Middle frontal gyrus (tissue), 1 donor: ENCODE measurements around the gene RABGAP1L.

Experiments
- DNase-seq: peaks from one replicate; pipeline ENCODE4 v3.0.0-alpha.2; 2015; ENCODE audit warnings: low spot score; ENCODE audit errors: extremely low spot score

Gene RABGAP1L

DNA sequence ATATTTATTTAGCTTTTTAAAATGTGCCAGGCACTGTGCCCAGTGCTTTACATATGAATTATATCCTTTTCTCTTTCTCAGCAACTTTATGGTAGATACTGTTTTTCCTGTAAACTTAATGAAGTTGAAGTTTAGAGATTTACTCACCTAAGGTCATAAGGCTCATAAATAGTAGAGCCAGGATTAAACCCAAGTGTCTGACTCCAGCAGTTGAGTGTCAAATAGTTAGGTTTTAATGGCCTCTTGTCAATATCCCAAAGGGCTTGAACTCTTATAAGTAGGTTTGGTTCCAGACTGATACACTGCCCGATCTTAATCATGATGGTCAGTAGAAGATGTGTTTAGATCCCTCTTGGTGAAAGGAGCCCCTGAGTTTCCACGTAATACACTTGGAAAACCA is 37.8 kb downstream of the RABGAP1L start:
- no peak for DNase-seq

DNA sequence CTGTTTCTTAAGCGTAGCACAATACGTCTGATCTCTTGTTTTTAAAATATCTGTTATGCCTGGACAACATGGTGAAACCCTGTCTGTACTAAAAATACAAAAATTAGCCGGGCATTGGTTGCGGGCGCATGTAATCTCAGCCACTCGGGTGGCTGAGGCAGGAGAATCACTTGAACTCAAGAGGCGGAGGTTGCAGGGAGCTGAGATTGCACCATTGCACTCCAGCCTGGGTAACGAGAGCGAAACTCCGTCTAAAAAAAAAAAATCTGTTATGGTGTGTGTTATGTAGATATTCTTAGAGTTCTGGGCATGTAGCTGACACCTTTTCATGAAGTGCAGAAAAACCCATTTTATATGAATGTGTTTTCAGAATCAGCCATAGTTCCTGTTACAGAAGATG is 38.2 kb downstream of the RABGAP1L start:
- DNase-seq: no peak

GRCh38 chr1:174198202-174198601 is 38.9 kb downstream of the RABGAP1L start:
- no peak for DNase-seq

- DNase-seq: no peak
Measured at GRCh38 chr1:174200746-174201145, 41.4 kb downstream of the RABGAP1L start.

DNA sequence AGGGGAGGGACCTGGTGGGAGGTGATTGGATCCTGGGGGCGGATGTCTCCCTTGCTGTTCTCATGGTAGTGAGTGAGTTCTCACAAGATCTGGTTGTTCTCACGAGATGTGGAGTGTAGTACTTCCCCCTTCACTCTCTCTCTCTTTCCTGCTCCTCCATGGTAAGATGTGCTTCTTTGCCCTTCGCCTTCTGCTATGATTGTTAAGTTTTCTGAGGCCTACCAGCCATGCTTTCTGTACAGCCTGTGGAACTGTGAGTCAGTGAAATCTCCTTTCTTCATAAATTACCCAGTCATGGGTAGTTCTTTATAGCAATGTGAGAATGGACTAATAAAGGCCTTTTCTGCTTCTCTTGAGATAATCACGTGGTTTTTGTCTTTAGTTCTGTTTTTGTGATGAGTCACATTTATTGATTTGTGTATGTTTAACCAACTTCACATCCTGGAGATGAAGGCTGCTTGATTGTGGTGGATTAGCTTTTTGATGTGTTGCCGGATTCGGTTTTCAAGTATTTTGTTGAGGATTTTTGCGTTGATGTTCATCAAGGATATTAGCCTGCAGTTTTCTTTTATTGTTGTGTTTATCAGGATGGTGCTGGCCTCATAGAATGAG is 45.5 kb downstream of the RABGAP1L start:
- DNase-seq: no peak

GRCh38 chr1:174206148-174206836 is 47.0 kb downstream of the RABGAP1L start:
- DNase-seq: no peak

DNA sequence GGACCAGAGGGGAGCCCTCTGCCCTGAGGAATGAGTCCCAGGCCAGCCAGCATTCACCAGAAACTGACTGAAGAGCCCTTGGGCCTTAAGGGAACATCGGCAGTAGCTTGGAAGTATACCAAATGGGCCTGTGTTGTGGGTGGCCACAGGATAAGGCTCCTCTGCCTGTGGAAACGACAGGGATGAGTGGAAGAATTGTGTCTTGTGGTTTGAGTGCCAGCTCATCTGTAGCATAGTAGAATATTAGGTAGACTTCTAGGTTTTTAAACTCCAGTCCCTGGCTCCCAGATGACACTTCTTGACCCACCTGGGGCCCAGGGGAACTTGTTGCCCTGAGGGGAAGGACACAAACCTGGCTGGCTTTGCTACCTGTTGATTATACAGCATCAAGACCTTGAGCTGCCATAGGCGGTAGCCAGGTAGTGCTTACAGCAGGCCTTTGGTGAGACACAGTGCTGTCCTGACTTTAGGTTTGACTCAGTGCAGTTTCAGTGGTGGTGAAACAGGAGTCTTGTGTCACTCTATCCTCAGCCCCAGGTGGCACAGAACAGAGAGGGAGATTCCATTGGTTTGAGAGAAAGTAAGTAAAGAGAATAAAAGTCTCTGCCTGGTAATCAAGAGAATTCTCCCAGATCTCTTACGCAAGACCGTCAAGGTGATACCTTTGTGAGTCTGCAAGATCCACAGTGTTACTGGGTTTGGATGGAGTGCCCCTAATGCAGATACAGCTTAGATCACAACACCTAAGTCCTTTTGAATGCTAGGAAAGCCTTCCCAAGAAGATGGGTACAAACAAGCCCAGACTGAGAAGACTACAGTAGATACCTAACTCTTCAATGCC is 50.2 kb downstream of the RABGAP1L start:
- no peak for DNase-seq

DNA sequence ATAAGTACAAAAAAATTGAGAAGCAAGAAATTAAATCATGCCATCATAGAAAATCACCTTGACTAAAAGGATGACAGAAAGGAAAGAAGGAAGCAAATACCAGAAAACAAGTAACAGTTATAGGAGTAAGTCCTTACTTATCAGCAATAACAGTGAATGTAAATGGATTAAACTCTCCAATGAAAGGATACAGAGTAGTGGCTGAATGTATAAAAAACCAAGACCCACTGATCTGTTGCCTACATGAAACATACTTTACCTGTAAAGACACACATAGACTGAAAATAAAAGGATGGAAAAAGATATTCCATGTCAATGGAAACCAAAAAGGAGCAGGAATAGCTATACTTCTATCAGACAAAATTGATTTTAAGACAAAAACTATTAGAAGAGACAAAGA is 52.2 kb downstream of the RABGAP1L start:
- no peak for DNase-seq

DNA sequence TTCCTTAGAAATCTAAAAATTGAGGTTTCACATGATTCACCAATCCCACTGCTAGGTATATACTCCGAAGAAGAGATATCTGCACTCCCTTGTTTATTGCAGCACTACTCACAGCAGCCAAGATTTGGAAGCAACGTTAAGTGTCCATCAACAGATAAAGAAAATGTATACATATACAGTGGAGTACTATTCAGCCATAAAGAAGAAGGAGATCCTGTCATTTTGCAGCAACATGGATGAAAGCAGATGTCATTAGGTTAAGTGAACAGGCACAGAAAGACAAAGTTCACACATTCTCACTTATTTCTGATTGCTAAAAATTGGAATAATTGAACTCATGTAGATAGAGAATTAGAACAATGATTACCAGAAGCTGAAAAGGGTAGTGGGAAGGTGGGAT is 56.4 kb downstream of the RABGAP1L start:
- no peak for DNase-seq

DNA sequence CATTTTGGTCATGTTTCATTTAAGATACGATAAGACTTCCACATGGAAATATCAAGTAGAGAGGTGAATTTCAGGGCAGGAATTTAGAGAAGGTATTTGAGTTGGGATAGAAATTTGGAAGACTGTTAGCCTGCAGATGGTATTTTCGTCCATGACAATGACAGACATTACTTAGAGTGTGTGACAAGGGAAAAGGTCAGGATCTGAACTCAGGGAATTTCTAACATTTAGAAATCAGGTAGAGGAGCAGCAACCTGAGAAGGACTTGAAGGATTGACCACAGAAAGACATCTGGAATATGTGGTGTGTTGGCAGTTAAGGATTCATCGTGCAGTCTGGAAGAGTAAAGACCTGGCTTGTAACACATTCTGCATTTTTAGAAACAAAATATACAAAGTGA is 57.9 kb downstream of the RABGAP1L start:
- DNase-seq: no peak

- no peak for DNase-seq
Measured at GRCh38 chr1:174217787-174218574, 58.7 kb downstream of the RABGAP1L start.

GRCh38 chr1:174218983-174219382 is 59.7 kb downstream of the RABGAP1L start:
- no peak for DNase-seq

DNA sequence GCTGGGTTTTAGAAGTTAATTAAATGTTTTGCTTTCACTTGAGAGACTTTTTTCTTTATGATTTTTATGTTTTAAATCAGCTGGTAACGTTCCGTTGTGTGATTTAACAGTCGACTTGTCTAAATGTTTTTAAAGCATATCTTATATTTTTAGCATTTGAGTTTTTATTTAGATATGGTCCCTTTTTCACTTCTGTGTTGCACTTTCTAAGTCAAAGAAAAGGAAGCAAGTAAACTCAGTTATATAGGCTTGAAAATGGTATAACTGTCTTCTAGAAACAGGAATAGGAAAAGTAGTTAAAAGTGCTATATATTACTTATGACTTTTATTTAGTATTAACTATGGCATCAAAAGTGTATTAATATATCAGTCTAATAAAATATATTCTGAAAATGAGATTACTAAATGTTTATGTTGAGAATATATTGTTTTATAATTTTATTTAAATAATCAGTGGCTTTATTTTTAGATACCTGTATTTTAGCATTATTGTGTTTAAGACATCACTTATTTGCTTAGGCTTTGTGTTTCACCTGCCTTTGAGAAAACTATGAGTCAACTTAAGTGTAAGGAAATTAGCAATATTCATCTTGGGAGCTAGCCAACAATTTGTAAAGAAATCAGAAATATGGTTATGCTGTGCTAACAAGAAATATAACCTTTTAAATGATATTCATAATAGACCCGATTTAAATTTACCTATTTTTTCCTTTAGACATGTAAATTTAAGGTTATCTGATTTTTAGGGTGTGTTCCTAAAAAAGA is 60.5 kb downstream of the RABGAP1L start:
- DNase-seq: no peak

GRCh38 chr1:174221681-174222080 is 62.4 kb downstream of the RABGAP1L start:
- no peak for DNase-seq

DNA sequence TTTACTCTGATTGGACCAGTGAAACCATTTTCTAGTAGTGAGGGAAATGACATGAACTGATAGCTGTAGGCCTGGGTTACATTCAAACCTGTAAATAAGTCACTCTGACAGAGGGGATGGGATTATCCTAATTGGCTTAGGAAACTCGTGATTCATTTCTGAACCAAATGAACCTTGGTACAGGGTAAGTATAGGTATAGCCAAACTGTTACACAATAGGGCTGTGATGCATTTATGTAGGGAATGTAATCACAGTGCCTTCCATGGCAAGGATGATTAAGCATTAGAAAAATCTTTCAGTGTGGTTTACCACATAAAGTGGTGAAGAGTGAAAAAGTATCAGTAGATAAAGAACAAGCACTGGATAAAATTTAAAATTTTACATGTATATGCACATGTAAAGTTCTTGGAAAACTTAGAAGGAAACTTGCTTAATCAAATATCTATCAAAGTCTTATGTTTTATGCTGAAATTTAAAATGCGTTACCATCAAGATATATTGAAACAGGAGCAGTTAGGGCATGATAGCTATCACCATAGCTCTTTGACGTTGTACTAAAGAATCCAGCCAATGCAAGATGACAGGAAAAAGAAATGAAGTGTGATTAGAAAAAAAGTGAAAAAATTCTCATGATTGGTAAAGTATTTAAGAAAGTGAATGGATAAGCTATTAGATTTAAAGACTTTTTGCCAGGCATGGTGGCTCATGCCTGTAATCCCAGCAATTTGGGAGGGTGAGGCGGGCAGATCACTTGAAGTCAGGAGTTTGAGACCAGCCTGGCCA is 63.0 kb downstream of the RABGAP1L start:
- no peak for DNase-seq

DNA sequence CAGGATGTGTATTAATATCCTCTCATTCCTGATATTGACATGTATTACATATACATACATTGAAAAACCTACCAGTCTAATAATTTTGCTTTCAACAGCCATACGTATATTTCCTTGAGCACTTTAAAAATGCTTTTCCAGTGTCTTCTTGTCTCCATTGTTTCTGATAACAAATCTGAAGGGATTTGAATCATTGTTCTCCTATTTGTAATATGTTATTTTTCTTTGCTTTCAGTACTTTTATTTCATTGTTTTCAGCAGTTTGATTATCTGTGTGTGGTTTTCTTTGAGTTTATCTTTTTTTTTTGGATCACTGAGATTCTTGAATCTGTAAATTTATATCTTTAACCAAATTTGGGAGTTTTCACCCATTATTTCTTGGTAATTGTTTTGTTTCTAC is 65.3 kb downstream of the RABGAP1L start:
- DNase-seq: no peak

DNA sequence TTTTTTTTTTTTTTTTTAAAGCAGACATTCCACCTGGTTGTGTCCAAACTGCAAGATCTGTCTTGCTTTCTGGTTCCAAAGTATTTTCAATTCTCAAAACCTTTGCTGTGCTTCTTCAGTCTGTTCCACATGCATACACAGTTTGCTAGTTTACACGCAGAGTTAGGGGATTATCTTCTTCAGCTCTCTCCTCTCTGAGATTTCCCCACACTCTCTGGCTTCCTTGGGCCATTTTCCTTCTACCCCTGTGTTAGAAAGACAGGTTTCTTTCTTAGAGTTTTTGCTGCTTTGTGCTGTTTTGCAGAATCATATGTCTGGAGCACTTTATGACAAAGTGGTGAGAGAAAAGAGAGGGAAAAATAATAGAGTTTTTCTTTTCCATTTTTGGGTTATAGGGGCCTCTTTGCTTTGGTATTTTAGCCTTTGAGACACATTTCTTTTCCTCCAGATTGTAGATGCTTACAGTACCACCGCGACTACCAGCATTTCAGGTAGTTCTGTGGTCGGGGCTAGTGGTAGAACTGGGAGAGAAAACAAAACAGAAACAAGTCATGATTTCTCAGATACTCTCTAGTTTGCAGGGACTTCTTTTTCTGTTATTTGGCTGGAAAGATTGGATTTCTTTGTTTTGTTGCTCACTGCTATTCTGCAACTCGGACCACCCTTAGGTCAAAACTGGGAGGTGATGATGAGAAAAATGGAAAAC is 66.3 kb downstream of the RABGAP1L start:
- DNase-seq: no peak

- no peak for DNase-seq
Measured at GRCh38 chr1:174230399-174230798, 71.1 kb downstream of the RABGAP1L start.

DNA sequence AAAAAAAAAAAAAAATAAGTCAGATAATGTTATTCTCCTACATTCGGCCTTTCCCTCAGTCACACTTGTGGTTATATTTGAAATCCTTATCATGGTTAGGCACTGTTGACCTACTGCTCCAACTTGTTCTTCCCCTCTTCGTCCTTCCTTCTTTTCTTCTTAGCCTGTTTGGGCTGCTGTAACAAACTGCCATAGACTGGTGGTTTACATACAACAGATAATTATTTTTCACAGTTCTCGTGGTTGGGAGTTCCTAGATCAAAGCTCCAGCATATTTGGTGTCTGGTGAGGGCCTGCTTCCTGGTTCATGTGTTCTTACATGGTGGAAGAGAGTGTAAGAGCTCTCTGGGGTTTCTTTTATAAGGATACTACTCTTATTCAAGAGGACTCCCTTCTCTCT is 73.4 kb downstream of the RABGAP1L start:
- no peak for DNase-seq
